IMR-90 (cell line): Measurements from ENCODE around the gene GAMT. TPM values are rescaled to one million over a fixed set of nuclear protein-coding genes. Genes with fewer than 3 reads are reported as not detected.

Experiments
- ATAC-seq: fragments of 200-7000 bp; cut with Tn5 transposase; 2 replicates; pipeline ENCODE4 v1.9.1; 2020; ENCODE audit warnings: low read depth, mild to moderate bottlenecking, moderate library complexity
- BruUV-seq: library from RNA; stranded (reverse); fragments of 400-500 nt; replicated peaks from 2 replicates; lab custom pipeline; 2021; lab: Mats Ljungman, UMichigan
- CTCF ChIA-PET: fragments of 300-600 bp; formaldehyde crosslinking; extraction: SDS; loops from one replicate; lab custom pipeline; 2021; ENCODE audit warnings: antibody characterized with exemption; lab: Yijun Ruan, JAX
- POLR2A ChIA-PET: fragments of 300-600 bp; sonication (Branson Sonifier 250); formaldehyde crosslinking; loops from one replicate; lab custom pipeline; 2022; ENCODE audit warnings: antibody characterized with exemption; ENCODE audit not compliant: unreplicated experiment; lab: Charles Lee
- DNase-seq: peaks from one replicate; pipeline ENCODE4 v3.0.0; 2013
- H2AFZ ChIP-seq: replicated peaks from 2 replicates; pipeline ENCODE3; 2013; ENCODE audit warnings: low read length, mild to moderate bottlenecking; ENCODE audit not compliant: poor library complexity
- H2AK5ac ChIP-seq: 2 replicates; pipeline ENCODE4 v1.6.1; 2013; ENCODE audit warnings: low read depth, low read length, inconsistent platforms
- H2AK9ac ChIP-seq: replicated peaks from 2 replicates; pipeline ENCODE3; 2013; ENCODE audit warnings: mild to moderate bottlenecking, low read depth, low read length, moderate library complexity; ENCODE audit not compliant: poor library complexity
- H2BK120ac ChIP-seq: 2 replicates; pipeline ENCODE4 v1.6.1; 2013; ENCODE audit warnings: low read depth, low read length, inconsistent platforms
- H2BK15ac ChIP-seq: 3 replicates; pipeline ENCODE4 v1.6.1; 2013; ENCODE audit warnings: low read depth, low read length, inconsistent platforms
- H2BK20ac ChIP-seq: 2 replicates; pipeline ENCODE4 v1.6.1; 2013; ENCODE audit warnings: low read depth, mild to moderate bottlenecking, inconsistent platforms, low read length, moderate library complexity
- H2BK5ac ChIP-seq: 2 replicates; pipeline ENCODE4 v1.6.1; 2013; ENCODE audit warnings: mild to moderate bottlenecking, low read depth, low read length, inconsistent platforms; ENCODE audit not compliant: poor library complexity, severe bottlenecking
- H3K14ac ChIP-seq: replicated peaks from 2 replicates; pipeline ENCODE4 v1.6.1; 2013; ENCODE audit warnings: low read depth, low read length, inconsistent platforms
- H3K18ac ChIP-seq: 2 replicates; pipeline ENCODE4 v1.6.1; 2013; ENCODE audit warnings: low read depth, low read length, control low read depth
- H3K23ac ChIP-seq: 2 replicates; pipeline ENCODE4 v1.6.1; 2013; ENCODE audit warnings: low read depth, low read length, inconsistent platforms
- H3K27ac ChIP-seq: 2 replicates; pipeline ENCODE4 v1.5.1; 2013; ENCODE audit warnings: mild to moderate bottlenecking, control low read depth, low read length; ENCODE audit not compliant: insufficient read depth
- H3K27me3 ChIP-seq: 2 replicates; pipeline ENCODE4 v1.6.1; 2013; ENCODE audit warnings: low read length; ENCODE audit not compliant: control insufficient read depth, insufficient read depth
- H3K36me3 ChIP-seq: 2 replicates; pipeline ENCODE4 v1.6.1; 2013; ENCODE audit warnings: low read length, mixed read lengths; ENCODE audit not compliant: control insufficient read depth, insufficient read depth
- H3K4ac ChIP-seq: 2 replicates; pipeline ENCODE4 v1.6.1; 2013; ENCODE audit warnings: low read depth, low read length, inconsistent platforms
- H3K4me1 ChIP-seq: 2 replicates; pipeline ENCODE4 v1.6.1; 2013; ENCODE audit warnings: low read length, mixed read lengths; ENCODE audit not compliant: control insufficient read depth, insufficient read depth
- H3K4me2 ChIP-seq: 2 replicates; pipeline ENCODE4 v1.6.1; 2013; ENCODE audit warnings: low read depth, mild to moderate bottlenecking, control low read depth, low read length, moderate library complexity
- H3K4me3 ChIP-seq: 2 replicates; pipeline ENCODE4 v1.5.1; 2013; ENCODE audit warnings: low read depth, mild to moderate bottlenecking, control low read depth, low read length, moderate library complexity; ENCODE audit not compliant: insufficient read depth
- H3K56ac ChIP-seq: 2 replicates; pipeline ENCODE4 v1.6.1; 2013; ENCODE audit warnings: low read length, inconsistent platforms; ENCODE audit not compliant: insufficient read depth; ENCODE audit errors: extremely low read depth
- H3K79me1 ChIP-seq, 2 experiments: 2 replicates each; pipeline ENCODE4 v1.6.1; 2013; ENCODE audit warnings: low read length in 2 of 2, inconsistent platforms in 1 of 2, low read depth in 1 of 2
- H3K9ac ChIP-seq: 2 replicates; pipeline ENCODE4 v1.6.1; 2013; ENCODE audit warnings: low read depth, low read length, control low read depth
- H3K9me1 ChIP-seq: 2 replicates; pipeline ENCODE4 v1.6.1; 2013; ENCODE audit warnings: low read length, inconsistent platforms; ENCODE audit not compliant: insufficient read depth
- H3K9me3 ChIP-seq: 2 replicates; pipeline ENCODE4 v1.6.1; 2013; ENCODE audit warnings: low read length; ENCODE audit not compliant: control insufficient read depth, insufficient read depth
- H4K20me1 ChIP-seq: 2 replicates; pipeline ENCODE4 v1.6.1; 2013; ENCODE audit warnings: low read length, inconsistent platforms; ENCODE audit not compliant: insufficient read depth
- H4K5ac ChIP-seq: 2 replicates; pipeline ENCODE4 v1.6.1; 2013; ENCODE audit warnings: mild to moderate bottlenecking, low read depth, low read length, control low read depth
- H4K8ac ChIP-seq, 2 experiments: 2 replicates each; pipeline ENCODE4 v1.6.1; 2013; ENCODE audit warnings: low read depth in 2 of 2, low read length in 2 of 2, control low read depth in 1 of 2, inconsistent platforms in 1 of 2
- H4K91ac ChIP-seq: 2 replicates; pipeline ENCODE4 v1.6.1; 2013; ENCODE audit warnings: low read depth, low read length, inconsistent platforms; ENCODE audit not compliant: insufficient read depth
- BHLHE40 ChIP-seq: fragments of 150-350 bp; IDR thresholded peaks from 2 replicates; pipeline ENCODE4 v1.6.1; 2016; ENCODE audit warnings: mild to moderate bottlenecking, low read depth, low read length
- CEBPB ChIP-seq: IDR thresholded peaks from 2 replicates; pipeline ENCODE4 v1.6.1; 2012; ENCODE audit warnings: low read depth, low read length, improper control_type of control experiment
- CHD1 ChIP-seq: IDR thresholded peaks from 2 replicates; pipeline ENCODE4 v1.6.1; 2012; ENCODE audit warnings: low read depth, low read length, improper control_type of control experiment
- ELK1 ChIP-seq: fragments of 150-350 bp; IDR thresholded peaks from 2 replicates; pipeline ENCODE4 v1.6.1; 2016; ENCODE audit warnings: low read depth, mild to moderate bottlenecking, low read length, moderate library complexity, borderline replicate concordance
- FOS ChIP-seq: fragments of 150-350 bp; IDR thresholded peaks from 2 replicates; pipeline ENCODE4 v1.6.1; 2016; ENCODE audit warnings: low read depth, low read length
- MAZ ChIP-seq: IDR thresholded peaks from 2 replicates; pipeline ENCODE4 v1.6.1; 2012; ENCODE audit warnings: low read depth, mild to moderate bottlenecking, low read length, improper control_type of control experiment, moderate library complexity, borderline replicate concordance
- MXI1 ChIP-seq: IDR thresholded peaks from 2 replicates; pipeline ENCODE4 v1.6.1; 2012; ENCODE audit warnings: low read depth, mild to moderate bottlenecking, low read length, moderate library complexity, borderline replicate concordance
- NFE2L2 ChIP-seq: fragments of 150-350 bp; IDR thresholded peaks from 2 replicates; pipeline ENCODE4 v1.6.1; 2016; ENCODE audit warnings: low read depth, mild to moderate bottlenecking, low read length
- POLR2A ChIP-seq: IDR thresholded peaks from 2 replicates; pipeline ENCODE4 v1.6.1; 2012; ENCODE audit warnings: mild to moderate bottlenecking, low read depth, low read length
- RAD21 ChIP-seq: IDR thresholded peaks from 2 replicates; pipeline ENCODE4 v1.6.1; 2012; ENCODE audit warnings: low read length, improper control_type of control experiment
- RCOR1 ChIP-seq: IDR thresholded peaks from 2 replicates; pipeline ENCODE4 v1.6.1; 2012; ENCODE audit warnings: mild to moderate bottlenecking, low read length, improper control_type of control experiment; ENCODE audit not compliant: insufficient replicate concordance
- SMC3 ChIP-seq: fragments of 150-350 bp; IDR thresholded peaks from 2 replicates; pipeline ENCODE4 v1.6.1; 2016; ENCODE audit warnings: low read depth, mild to moderate bottlenecking, antibody characterized with exemption, low read length, moderate library complexity
- WGBS, 2 experiments: methylation state at CpG; one replicate each; pipeline versions ENCODE4 v1.1.5 to v1.1.7; 2013; ENCODE audit warnings: missing lambda C conversion rate in 2 of 2; ENCODE audit not compliant: insufficient read length in 1 of 2; ENCODE audit errors: extremely low coverage in 2 of 2; 5-methylcytosine and 5-hydroxymethylcytosine counted together
- dilution Hi-C: fragments of 300-500 bp; cut with HindIII; formaldehyde crosslinking; loops from one replicate; pipeline ENCODE4 v1.14.3; 2018; ENCODE audit warnings: low sequenced_read_pairs; ENCODE audit not compliant: unreplicated experiment
- in situ Hi-C: fragments of 300-500 bp; cut with MboI; formaldehyde crosslinking; loops from 3 replicates; pipeline ENCODE4 v1.14.3; 2019; ENCODE audit warnings: low sequenced_read_pairs, inconsistent platforms, mixed read lengths
- intact Hi-C: fragments of 100-400 bp; cut with micrococcal nuclease; formaldehyde crosslinking; loops from 2 replicates; pipeline ENCODE4 v1.10.0; 2022
- polyA plus RNA-seq, 3 experiments: library from polyadenylated mRNA; depleted of rRNA; stranded (reverse); fragments of >200 nt; gene quantifications; 2 replicates each; pipeline ENCODE4 v1.2.3, GENCODE V29; 2012; ENCODE audit warnings: low replicate concordance in 1 of 3
- total RNA-seq: library from RNA; depleted of rRNA; stranded (reverse); fragments of >200 nt; gene quantifications from 2 replicates; pipeline ENCODE4 v1.2.3, GENCODE V29; 2012
- TF ChIP-seq, protein P1 (sequence below): fragments of 150-350 bp; IDR thresholded peaks from 2 replicates; pipeline ENCODE4 v1.6.1; 2017; ENCODE audit warnings: mild to moderate bottlenecking, antibody characterized with exemption, low read length, low read depth
- TF ChIP-seq, protein P2 (sequence below): conservative IDR thresholded peaks from 2 replicates; pipeline ENCODE4 v1.5.1; 2012; ENCODE audit warnings: mild to moderate bottlenecking, low read depth, low read length, improper control_type of control experiment

Gene GAMT
- total and polyA plus RNA-seq, 2 of the 4 experiments (the other 2 are of a cell fraction) = 22.8 to 51.8 TPM

- intact Hi-C loops = no loop called here
- H3K56ac ChIP-seq = no peak overlapping the region
- no peaks in the 10 kb centered on the region for H3K9me3 ChIP-seq
- no peak overlapping the region for H2AK5ac ChIP-seq
- H3K18ac ChIP-seq = no peak overlapping the region
- peaks cover 76% of the 10 kb centered on the region for H3K36me3 ChIP-seq
- H3K27me3 ChIP-seq = no peaks in the 10 kb centered on the region
- H2AK9ac ChIP-seq = peak overlapping the region; percentile 72
- no peak overlapping the region for H2BK15ac ChIP-seq
- no peak overlapping the region for H2BK120ac ChIP-seq
- H4K20me1 ChIP-seq = peaks cover 74% of the 10 kb centered on the region
- ChIA-PET CTCF (no interaction called here), POLR2A (no interaction called here)
- H2AFZ ChIP-seq = no peak overlapping the region
- no peak overlapping the region for H3K23ac ChIP-seq
- H3K14ac ChIP-seq = no peak overlapping the region
- no peak overlapping the region for H3K9ac ChIP-seq
- H3K9me1 ChIP-seq = 0 out of 2 replicates have a peak, but pooled peaks cover 3% of the 10 kb centered on the region
- no peak overlapping the region for H4K8ac ChIP-seq
- 94% methylated on average over 27 of the region's 40 CpGs; no CpG with 5 or more reads in 1 of the 2 experiments for WGBS, 2 experiments
- BruUV-seq = no TSS peak
- dilution Hi-C loops = no loop called here
- no peak overlapping the region for H2BK20ac ChIP-seq
- H3K79me1 ChIP-seq = peaks cover 30 to 80% of the 10 kb centered on the region in 2 experiments
- H4K5ac ChIP-seq = no peak overlapping the region
- ATAC-seq (no peak), DNase-seq (no peak)
- H3K27ac ChIP-seq = no peak overlapping the region
- no peaks in the 10 kb centered on the region for H3K4me1 ChIP-seq
- no peak overlapping the region for H2BK5ac ChIP-seq
- no peak overlapping the region for H3K4me2 ChIP-seq
- in situ Hi-C loops = no loop called here
- no peak overlapping the region for H3K4ac ChIP-seq
- TF ChIP-seq FOS (no peak), NFE2L2 (no peak), MAZ (no peak), POLR2A (no peak), MXI1 (no peak), CEBPB (no peak), BHLHE40 (no peak), ELK1 (no peak), CHD1 (no peak), RAD21 (no peak), RCOR1 (no peak), SMC3 (no peak)
- TF ChIP-seq, protein P1, sequence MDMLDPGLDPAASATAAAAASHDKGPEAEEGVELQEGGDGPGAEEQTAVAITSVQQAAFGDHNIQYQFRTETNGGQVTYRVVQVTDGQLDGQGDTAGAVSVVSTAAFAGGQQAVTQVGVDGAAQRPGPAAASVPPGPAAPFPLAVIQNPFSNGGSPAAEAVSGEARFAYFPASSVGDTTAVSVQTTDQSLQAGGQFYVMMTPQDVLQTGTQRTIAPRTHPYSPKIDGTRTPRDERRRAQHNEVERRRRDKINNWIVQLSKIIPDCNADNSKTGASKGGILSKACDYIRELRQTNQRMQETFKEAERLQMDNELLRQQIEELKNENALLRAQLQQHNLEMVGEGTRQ = no peak
- TF ChIP-seq, protein P2, sequence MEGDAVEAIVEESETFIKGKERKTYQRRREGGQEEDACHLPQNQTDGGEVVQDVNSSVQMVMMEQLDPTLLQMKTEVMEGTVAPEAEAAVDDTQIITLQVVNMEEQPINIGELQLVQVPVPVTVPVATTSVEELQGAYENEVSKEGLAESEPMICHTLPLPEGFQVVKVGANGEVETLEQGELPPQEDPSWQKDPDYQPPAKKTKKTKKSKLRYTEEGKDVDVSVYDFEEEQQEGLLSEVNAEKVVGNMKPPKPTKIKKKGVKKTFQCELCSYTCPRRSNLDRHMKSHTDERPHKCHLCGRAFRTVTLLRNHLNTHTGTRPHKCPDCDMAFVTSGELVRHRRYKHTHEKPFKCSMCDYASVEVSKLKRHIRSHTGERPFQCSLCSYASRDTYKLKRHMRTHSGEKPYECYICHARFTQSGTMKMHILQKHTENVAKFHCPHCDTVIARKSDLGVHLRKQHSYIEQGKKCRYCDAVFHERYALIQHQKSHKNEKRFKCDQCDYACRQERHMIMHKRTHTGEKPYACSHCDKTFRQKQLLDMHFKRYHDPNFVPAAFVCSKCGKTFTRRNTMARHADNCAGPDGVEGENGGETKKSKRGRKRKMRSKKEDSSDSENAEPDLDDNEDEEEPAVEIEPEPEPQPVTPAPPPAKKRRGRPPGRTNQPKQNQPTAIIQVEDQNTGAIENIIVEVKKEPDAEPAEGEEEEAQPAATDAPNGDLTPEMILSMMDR = no peak
- H4K91ac ChIP-seq = no peak overlapping the region
- no peak overlapping the region for H3K4me3 ChIP-seq
Measured at GRCh38 chr19:1423436-1424191, 22.3 kb upstream of the GAMT start.
